Measurements from ENCODE around the gene LRRC41. TPM values are rescaled to one million over a fixed set of nuclear protein-coding genes. Genes with fewer than 3 reads are reported as not detected.
A peak's percentile ranks its signal among the peaks of the same experiment; 100 is the strongest.

LRRC41 gene
- total RNA-seq, 2 experiments from 2014 or later, result 23.0 to 24.3 TPM

DNA sequence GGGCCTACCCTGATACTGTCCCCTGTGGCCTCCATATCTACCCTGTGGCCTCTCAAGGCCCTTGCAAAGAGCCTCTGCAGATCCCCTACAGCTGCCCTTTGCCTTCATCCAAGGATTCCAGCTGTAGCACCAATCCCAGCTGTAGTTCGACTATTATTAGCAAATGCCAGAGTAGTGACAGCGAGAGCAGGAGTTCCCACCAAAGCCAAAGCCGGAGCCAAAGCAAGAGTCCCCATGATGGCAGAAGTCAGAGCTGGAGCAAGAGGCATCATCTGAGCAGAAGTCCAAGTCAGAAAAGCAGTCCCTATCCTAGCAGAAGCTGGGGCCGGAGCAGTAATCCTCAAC, 39.9 kb upstream of the LRRC41 start:
- peaks cover 0 to 6% of the 10 kb centered on the region in 2 experiments for H3K9me3 ChIP-seq (ENCODE audit: control insufficient read depth in 1 of 2, insufficient read depth in 1 of 2, low read length in 2 of 2)
- no peak overlapping the region for H3K4me3 ChIP-seq (ENCODE audit: low read length)
- Mint-ChIP-seq H3K9me3 (no peaks in the 10 kb centered on the region), H3K4me1 (ENCODE audit: low read depth) (peaks cover 58% of the 10 kb centered on the region), H3K27me3 (no peaks in the 10 kb centered on the region), H3K36me3 (ENCODE audit: low read depth) (peaks cover 65% of the 10 kb centered on the region), H3K27ac (peak overlapping the region; percentile 97), H3K4me3 (peak overlapping the region; percentile 99)
- intact Hi-C loops (cut with DNase I, micrococcal nuclease), result loop anchor here in 1 of 2 experiments (5.0 to 10.0 kb wide), 2 partner anchors 374 to 971 kb away; partner anchors contain the start of genes EFCAB14 and STIL
- no peak for TF ChIP-seq CTCF (IDR thresholded peaks at IDR 0.05)
- no peak for ATAC-seq (ENCODE audit: poor library complexity)
- peaks cover 32% of the 10 kb centered on the region for H3K4me1 ChIP-seq (ENCODE audit: insufficient read depth, low read length)
- DNase-seq, result no peak
- POLR2A ChIA-PET, result no interaction called here
- H3K36me3 ChIP-seq (ENCODE audit: insufficient read depth, low read length), result peaks cover 29% of the 10 kb centered on the region
- CTCF ChIA-PET, result no interaction called here
- no peak overlapping the region for H3K27ac ChIP-seq (ENCODE audit: low read depth in 1 of 2, low read length in 2 of 2)
- H3K27me3 ChIP-seq (ENCODE audit: control insufficient read depth in 1 of 2, insufficient read depth in 2 of 2, low read length in 2 of 2), result no peaks in the 10 kb centered on the region

GRCh38 chr1:46342677-46343350, 39.4 kb upstream of the LRRC41 start:
- H3K27ac ChIP-seq (ENCODE audit: low read depth in 1 of 2, low read length in 2 of 2), result peak overlapping the region in 1 of 2 donors; percentile 91
- Mint-ChIP-seq H3K4me3 (peak overlapping the region; percentile 99), H3K9me3 (no peaks in the 10 kb centered on the region), H3K4me1 (ENCODE audit: low read depth) (peaks cover 53% of the 10 kb centered on the region), H3K36me3 (ENCODE audit: low read depth) (peaks cover 60% of the 10 kb centered on the region), H3K27me3 (no peaks in the 10 kb centered on the region), H3K27ac (peak overlapping the region; percentile 97)
- no peak overlapping the region for H3K4me3 ChIP-seq (ENCODE audit: low read length)
- no peak for ATAC-seq (ENCODE audit: poor library complexity)
- H3K4me1 ChIP-seq (ENCODE audit: insufficient read depth, low read length), result peaks cover 27% of the 10 kb centered on the region
- H3K36me3 ChIP-seq (ENCODE audit: insufficient read depth, low read length), result peaks cover 29% of the 10 kb centered on the region
- POLR2A ChIA-PET, result no interaction called here
- TF ChIP-seq CTCF (IDR thresholded peaks at IDR 0.05), result no peak
- CTCF ChIA-PET, result interaction anchor here (3.1 kb wide), 1 partner anchor 39 kb away, joined by 29 read pairs; the partner anchor contains the start of genes LRRC41 and UQCRH
- intact Hi-C loops (cut with DNase I, micrococcal nuclease), result loop anchor here in 1 of 2 experiments (5.0 to 10.0 kb wide), 2 partner anchors 374 to 972 kb away; partner anchors contain the start of genes EFCAB14 and STIL
- H3K27me3 ChIP-seq (ENCODE audit: control insufficient read depth in 1 of 2, insufficient read depth in 2 of 2, low read length in 2 of 2), result no peaks in the 10 kb centered on the region
- H3K9me3 ChIP-seq (ENCODE audit: control insufficient read depth in 1 of 2, insufficient read depth in 1 of 2, low read length in 2 of 2), result peaks cover 0 to 6% of the 10 kb centered on the region in 2 experiments
- no peak for DNase-seq

GRCh38 chr1:46342084-46342656, 38.8 kb upstream of the LRRC41 start:
- H3K4me1 Mint-ChIP-seq (ENCODE audit: low read depth), result peaks cover 52% of the 10 kb centered on the region
- ATAC-seq (ENCODE audit: poor library complexity), result no peak

More at GRCh38 chr1:46342084-46342656, 38.8 kb upstream of the LRRC41 start:
- Histone ChIP-seq H3K27me3 (ENCODE audit: control insufficient read depth in 1 of 2, insufficient read depth in 2 of 2, low read length in 2 of 2) (no peaks in the 10 kb centered on the region), H3K4me3 (ENCODE audit: low read length) (no peak overlapping the region), H3K4me1 (ENCODE audit: insufficient read depth, low read length) (peaks cover 27% of the 10 kb centered on the region), H3K27ac (ENCODE audit: low read depth in 1 of 2, low read length in 2 of 2) (peak overlapping the region in 1 of 2 donors; percentile 91), H3K36me3 (ENCODE audit: insufficient read depth, low read length) (peaks cover 24% of the 10 kb centered on the region), H3K9me3 (ENCODE audit: control insufficient read depth in 1 of 2, insufficient read depth in 1 of 2, low read length in 2 of 2) (peaks cover 0 to 6% of the 10 kb centered on the region in 2 experiments)
- Mint-ChIP-seq H3K27me3 (no peaks in the 10 kb centered on the region), H3K27ac (peak overlapping the region; percentile 97), H3K9me3 (no peaks in the 10 kb centered on the region), H3K36me3 (ENCODE audit: low read depth) (peaks cover 55% of the 10 kb centered on the region), H3K4me3 (peak overlapping the region; percentile 99)
- no peak for TF ChIP-seq CTCF (IDR thresholded peaks at IDR 0.05)
- CTCF ChIA-PET, result interaction anchor here (3.1 kb wide), 1 partner anchor 38 kb away, joined by 29 read pairs; the partner anchor contains the start of genes LRRC41 and UQCRH
- POLR2A ChIA-PET, result no interaction called here
- intact Hi-C loops (cut with DNase I, micrococcal nuclease), result loop anchor here in 1 of 2 experiments (5.0 to 10.0 kb wide), 2 partner anchors 375 to 973 kb away; partner anchors contain the start of genes EFCAB14 and STIL
- DNase-seq, result peak in 2 of 14 experiments; percentile 42 to 57

Data from CD4-positive, alpha-beta T cell (primary cell).